ENCODE results near the gene CAPZA2.
A peak's percentile ranks its signal among the peaks of the same experiment; 100 is the strongest.

CAPZA2 gene

GRCh38 chr7:116950889-116951351 is 88.5 kb downstream of the CAPZA2 start:
- ChIA-PET CTCF (interaction anchor here (0.6 kb wide), 1 partner anchor 16 kb away, joined by 4 read pairs; no protein-coding TSS in a partner anchor), POLR2A (no interaction called here)
- no peaks in the 10 kb centered on the region for H3K9me3 ChIP-seq (ENCODE audit: control insufficient read depth, insufficient read depth, low read depth, low read length)
- H3K27ac ChIP-seq (ENCODE audit: extremely low read depth, low read depth, low read length) = no peak overlapping the region
- H3K4me3 ChIP-seq (ENCODE audit: low read depth, low read length) = no peak overlapping the region
- H3K4me1 ChIP-seq (ENCODE audit: control insufficient read depth, insufficient read depth, low read length) = peaks cover 6% of the 10 kb centered on the region; the same call in 1 of the 2 replicates
- H3K36me3 ChIP-seq (ENCODE audit: control insufficient read depth in 2 of 2, insufficient read depth in 1 of 2, low read length in 2 of 2) = no peaks in the 10 kb centered on the region
- TF ChIP-seq ZNF704 (tag by site-specific recombination; IDR thresholded peaks at IDR 0.05) (no peak), MYNN (tag by site-specific recombination; IDR thresholded peaks at IDR 0.05; ENCODE audit: borderline replicate concordance) (no peak), REST (tag by site-specific recombination; IDR thresholded peaks at IDR 0.05) (no peak), ZNF146 (tag by site-specific recombination; IDR thresholded peaks at IDR 0.05) (no peak), ZNF792 (tag by site-specific recombination; IDR thresholded peaks at IDR 0.05) (no peak), GLIS2 (tag by site-specific recombination; IDR thresholded peaks at IDR 0.05) (no peak), ZNF623 (tag by site-specific recombination; IDR thresholded peaks at IDR 0.05) (no peak), ZFP69B (tag by site-specific recombination; IDR thresholded peaks at IDR 0.05) (no peak), ZNF473 (tag by site-specific recombination; IDR thresholded peaks at IDR 0.05) (no peak)

GRCh38 chr7:116951366-116952292 is 89.2 kb downstream of the CAPZA2 start:
- no peaks in the 10 kb centered on the region for H3K9me3 ChIP-seq (ENCODE audit: control insufficient read depth, insufficient read depth, low read depth, low read length)
- H3K36me3 ChIP-seq (ENCODE audit: control insufficient read depth in 2 of 2, insufficient read depth in 1 of 2, low read length in 2 of 2) = no peaks in the 10 kb centered on the region
- H3K4me1 ChIP-seq (ENCODE audit: control insufficient read depth, insufficient read depth, low read length) = peaks cover 9% of the 10 kb centered on the region
- POLR2A ChIA-PET = interaction anchor here (1.8 kb wide), 1 partner anchor 11 kb away, joined by 6 read pairs; no protein-coding TSS in a partner anchor
- TF ChIP-seq ZNF112 (tag by site-specific recombination; IDR thresholded peaks at IDR 0.05) (no peak), ZNF223 (tag by site-specific recombination; IDR thresholded peaks at IDR 0.05) (no peak), GLI4 (tag by site-specific recombination; IDR thresholded peaks at IDR 0.05) (no peak), ZSCAN18 (tag by site-specific recombination; IDR thresholded peaks at IDR 0.05) (no peak), PRDM1 (tag by site-specific recombination; IDR thresholded peaks at IDR 0.05) (0 out of 2 replicates have a peak, but pooled peaks have one; percentile 19), ZNF621 (tag by site-specific recombination; IDR thresholded peaks at IDR 0.05) (no peak), KLF10 (tag by site-specific recombination; IDR thresholded peaks at IDR 0.05) (no peak)
- CTCF ChIA-PET = interaction anchor here (0.7 to 1.6 kb wide), 4 partner anchors 21 to 1239 kb away, joined by 3 to 4 read pairs (median 4); no protein-coding TSS in a partner anchor
- H3K27ac ChIP-seq (ENCODE audit: extremely low read depth, low read depth, low read length) = no peak overlapping the region
- H3K4me3 ChIP-seq (ENCODE audit: low read depth, low read length) = no peak overlapping the region

Measured in HEK293 (cell line).